HL-60 (cell line): ENCODE results near the gene NGF.

ENCODE experiments used
- DNase-seq, 2 experiments: peaks; one replicate each; pipeline ENCODE4 v3.0.0-alpha.2; 2010 to 2020; ENCODE audit warnings: low read depth in 1 of 2, low spot score in 1 of 2
- H3K27ac ChIP-seq: fragments of 250-450 bp; sonication (Bioruptor Pico); replicated peaks from 2 replicates; pipeline ENCODE4 v1.5.1; 2020; ENCODE audit warnings: mild to moderate bottlenecking, moderate library complexity
- H3K27me3 ChIP-seq: fragments of 250-450 bp; sonication (Bioruptor Pico); 2 replicates; pipeline ENCODE4 v1.5.1; 2021; ENCODE audit warnings: mild to moderate bottlenecking, moderate library complexity; ENCODE audit not compliant: insufficient read depth, poor library complexity, severe bottlenecking
- H3K4me3 ChIP-seq: replicated peaks from 2 replicates; pipeline ENCODE4 v1.5.1; 2011; ENCODE audit warnings: mild to moderate bottlenecking, control low read depth, low read length; ENCODE audit not compliant: insufficient read depth
- GABPA ChIP-seq: IDR thresholded peaks from 2 replicates; pipeline ENCODE4 v1.6.1; 2012; ENCODE audit warnings: low read depth
- POLR2AphosphoS5 ChIP-seq: IDR thresholded peaks from 2 replicates; pipeline ENCODE4 v1.6.1; 2012; ENCODE audit warnings: low read depth
- SPI1 ChIP-seq: IDR thresholded peaks from 2 replicates; pipeline ENCODE4 v1.6.1; 2012; ENCODE audit warnings: low read depth, mild to moderate bottlenecking, borderline replicate concordance
- TF ChIP-seq, protein P1 (sequence below): IDR thresholded peaks from one replicate; pipeline ENCODE4 v1.5.1; 2011; ENCODE audit warnings: low read length, control low read depth, inconsistent platforms; ENCODE audit not compliant: insufficient read depth
- TF ChIP-seq, protein P2 (sequence below): IDR thresholded peaks from 2 replicates; pipeline ENCODE4 v1.6.1; 2012; ENCODE audit warnings: low read depth; ENCODE audit not compliant: insufficient replicate concordance

Gene NGF

DNA sequence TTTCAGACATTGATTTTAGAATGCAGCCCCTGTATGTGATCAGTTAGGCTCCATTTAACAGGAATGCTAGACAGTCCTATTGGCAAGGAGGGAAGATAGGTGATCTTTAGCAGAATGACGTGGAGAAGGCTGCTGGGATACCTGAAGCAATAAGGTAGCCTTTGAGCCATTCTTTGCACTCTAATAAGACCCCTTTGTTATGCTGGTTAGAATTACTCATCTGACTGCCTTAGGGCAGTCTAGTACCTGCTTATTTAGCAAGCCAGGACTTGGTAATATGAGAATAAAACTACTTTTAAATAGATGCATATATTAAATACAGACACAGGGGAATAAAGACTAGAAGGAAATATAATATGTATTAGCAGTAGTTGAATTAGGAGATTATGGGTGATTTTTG lies 29.1 kb downstream of the NGF start:
- TF ChIP-seq, protein P1, sequence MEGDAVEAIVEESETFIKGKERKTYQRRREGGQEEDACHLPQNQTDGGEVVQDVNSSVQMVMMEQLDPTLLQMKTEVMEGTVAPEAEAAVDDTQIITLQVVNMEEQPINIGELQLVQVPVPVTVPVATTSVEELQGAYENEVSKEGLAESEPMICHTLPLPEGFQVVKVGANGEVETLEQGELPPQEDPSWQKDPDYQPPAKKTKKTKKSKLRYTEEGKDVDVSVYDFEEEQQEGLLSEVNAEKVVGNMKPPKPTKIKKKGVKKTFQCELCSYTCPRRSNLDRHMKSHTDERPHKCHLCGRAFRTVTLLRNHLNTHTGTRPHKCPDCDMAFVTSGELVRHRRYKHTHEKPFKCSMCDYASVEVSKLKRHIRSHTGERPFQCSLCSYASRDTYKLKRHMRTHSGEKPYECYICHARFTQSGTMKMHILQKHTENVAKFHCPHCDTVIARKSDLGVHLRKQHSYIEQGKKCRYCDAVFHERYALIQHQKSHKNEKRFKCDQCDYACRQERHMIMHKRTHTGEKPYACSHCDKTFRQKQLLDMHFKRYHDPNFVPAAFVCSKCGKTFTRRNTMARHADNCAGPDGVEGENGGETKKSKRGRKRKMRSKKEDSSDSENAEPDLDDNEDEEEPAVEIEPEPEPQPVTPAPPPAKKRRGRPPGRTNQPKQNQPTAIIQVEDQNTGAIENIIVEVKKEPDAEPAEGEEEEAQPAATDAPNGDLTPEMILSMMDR: no peak
- no peak for TF ChIP-seq GABPA
- TF ChIP-seq SPI1: no peak
- no peak for TF ChIP-seq POLR2AphosphoS5
- TF ChIP-seq, protein P2, sequence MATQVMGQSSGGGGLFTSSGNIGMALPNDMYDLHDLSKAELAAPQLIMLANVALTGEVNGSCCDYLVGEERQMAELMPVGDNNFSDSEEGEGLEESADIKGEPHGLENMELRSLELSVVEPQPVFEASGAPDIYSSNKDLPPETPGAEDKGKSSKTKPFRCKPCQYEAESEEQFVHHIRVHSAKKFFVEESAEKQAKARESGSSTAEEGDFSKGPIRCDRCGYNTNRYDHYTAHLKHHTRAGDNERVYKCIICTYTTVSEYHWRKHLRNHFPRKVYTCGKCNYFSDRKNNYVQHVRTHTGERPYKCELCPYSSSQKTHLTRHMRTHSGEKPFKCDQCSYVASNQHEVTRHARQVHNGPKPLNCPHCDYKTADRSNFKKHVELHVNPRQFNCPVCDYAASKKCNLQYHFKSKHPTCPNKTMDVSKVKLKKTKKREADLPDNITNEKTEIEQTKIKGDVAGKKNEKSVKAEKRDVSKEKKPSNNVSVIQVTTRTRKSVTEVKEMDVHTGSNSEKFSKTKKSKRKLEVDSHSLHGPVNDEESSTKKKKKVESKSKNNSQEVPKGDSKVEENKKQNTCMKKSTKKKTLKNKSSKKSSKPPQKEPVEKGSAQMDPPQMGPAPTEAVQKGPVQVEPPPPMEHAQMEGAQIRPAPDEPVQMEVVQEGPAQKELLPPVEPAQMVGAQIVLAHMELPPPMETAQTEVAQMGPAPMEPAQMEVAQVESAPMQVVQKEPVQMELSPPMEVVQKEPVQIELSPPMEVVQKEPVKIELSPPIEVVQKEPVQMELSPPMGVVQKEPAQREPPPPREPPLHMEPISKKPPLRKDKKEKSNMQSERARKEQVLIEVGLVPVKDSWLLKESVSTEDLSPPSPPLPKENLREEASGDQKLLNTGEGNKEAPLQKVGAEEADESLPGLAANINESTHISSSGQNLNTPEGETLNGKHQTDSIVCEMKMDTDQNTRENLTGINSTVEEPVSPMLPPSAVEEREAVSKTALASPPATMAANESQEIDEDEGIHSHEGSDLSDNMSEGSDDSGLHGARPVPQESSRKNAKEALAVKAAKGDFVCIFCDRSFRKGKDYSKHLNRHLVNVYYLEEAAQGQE: no peak
- H3K27ac ChIP-seq: no peak overlapping the region
- no peak overlapping the region for H3K4me3 ChIP-seq
- no peaks in the 10 kb centered on the region for H3K27me3 ChIP-seq
- no peak for DNase-seq

DNA sequence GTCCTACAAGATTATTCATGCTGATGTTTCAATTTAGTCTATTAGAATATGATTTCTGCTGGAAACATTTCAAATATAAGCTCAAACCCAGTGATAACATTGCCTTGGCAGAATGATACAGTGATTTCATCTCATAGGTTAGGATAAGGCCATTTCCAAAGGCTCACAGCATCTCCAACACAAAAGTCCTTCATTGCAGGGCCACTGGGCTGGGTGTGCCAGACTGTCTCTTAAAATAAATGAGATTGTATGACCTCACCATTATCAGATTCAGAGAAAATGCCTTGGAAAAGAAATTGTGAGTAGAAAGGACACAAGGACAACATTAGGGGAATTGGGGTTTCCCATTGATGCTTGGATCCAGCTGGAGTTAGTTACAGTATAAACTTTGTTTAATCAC lies 30.4 kb downstream of the NGF start:
- H3K27me3 ChIP-seq: no peaks in the 10 kb centered on the region
- no peak overlapping the region for H3K27ac ChIP-seq
- TF ChIP-seq, protein P1: no peak
- TF ChIP-seq SPI1: no peak
- no peak for TF ChIP-seq GABPA
- no peak for TF ChIP-seq POLR2AphosphoS5
- TF ChIP-seq, protein P2: no peak
- no peak for DNase-seq
- no peak overlapping the region for H3K4me3 ChIP-seq

GRCh38 chr1:115306146-115306545 lies 31.9 kb downstream of the NGF start:
- TF ChIP-seq GABPA (no peak), POLR2AphosphoS5 (no peak), SPI1 (no peak)
- TF ChIP-seq, protein P1: no peak
- TF ChIP-seq, protein P2: no peak
- no peak for DNase-seq
- Histone ChIP-seq H3K27ac (no peak overlapping the region), H3K27me3 (no peaks in the 10 kb centered on the region), H3K4me3 (no peak overlapping the region)
